Activated CD4-positive, alpha-beta memory T cell treated with anti-CD3 and anti-CD28 coated beads for 36 hours (primary cell): ENCODE results near the gene NAV1. TPM values are rescaled to one million over a fixed set of nuclear protein-coding genes. Genes with fewer than 3 reads are reported as not detected.
A peak's percentile ranks its signal among the peaks of the same experiment; 100 is the strongest.

Source experiments
- CTCF ChIA-PET: fragments of 350-600 bp; sonication (Branson Sonifier 250); formaldehyde crosslinking; loops from one replicate; lab custom pipeline; 2021; ENCODE audit warnings: antibody characterized with exemption, inconsistent platforms; lab: Charles Lee
- POLR2A ChIA-PET: fragments of 350-600 bp; sonication (Branson Sonifier 250); formaldehyde crosslinking; loops from one replicate; lab custom pipeline; 2021; ENCODE audit warnings: antibody characterized with exemption; lab: Charles Lee
- DNase-seq: peaks from one replicate; pipeline ENCODE4 v3.0.0-alpha.2; 2020
- H3K27ac Mint-ChIP-seq: one replicate; pipeline ENCODE4 v1.8.0; 2021; ENCODE audit warnings: mixed read lengths
- H3K27me3 Mint-ChIP-seq: one replicate; pipeline ENCODE4 v1.8.0; 2021; ENCODE audit warnings: mixed read lengths
- H3K36me3 Mint-ChIP-seq: one replicate; pipeline ENCODE4 v1.8.0; 2021; ENCODE audit warnings: mixed read lengths
- H3K4me1 Mint-ChIP-seq: one replicate; pipeline ENCODE4 v1.8.0; 2021; ENCODE audit warnings: low read depth, mixed read lengths
- H3K4me3 Mint-ChIP-seq: one replicate; pipeline ENCODE4 v1.8.0; 2021; ENCODE audit warnings: mild to moderate bottlenecking, mixed read lengths
- H3K9me3 Mint-ChIP-seq: one replicate; pipeline ENCODE4 v1.8.0; 2021; ENCODE audit warnings: mixed read lengths
- intact Hi-C: fragments of 100-400 bp; cut with micrococcal nuclease; formaldehyde crosslinking; loops from one replicate; pipeline ENCODE4 v1.15.1; 2023
- total RNA-seq, 2 experiments: library from RNA; stranded (reverse); gene quantifications; one replicate each; pipeline ENCODE4 v1.2.3, GENCODE V29; 2021

NAV1 gene
- total RNA-seq, 2 experiments from 2014 or later, result 2.2 to 2.6 TPM

- CTCF ChIA-PET, result interaction anchor here (4.6 kb wide), 1 partner anchor 16 kb away, joined by 23 read pairs; no protein-coding TSS in a partner anchor
- intact Hi-C loops, result no loop called here
- Mint-ChIP-seq H3K27me3 (no peaks in the 10 kb centered on the region), H3K36me3 (peaks cover 29% of the 10 kb centered on the region), H3K9me3 (no peaks in the 10 kb centered on the region), H3K4me3 (no peak overlapping the region), H3K27ac (no peak overlapping the region), H3K4me1 (no peaks in the 10 kb centered on the region)
- POLR2A ChIA-PET, result no interaction called here
- no peak for DNase-seq
Observed at GRCh38 chr1:201528631-201529252, 10.2 kb upstream of the NAV1 start.

- CTCF ChIA-PET, result interaction anchor here (0.6 to 4.6 kb wide), 8 partner anchors 15 to 574 kb away, joined by 3 to 23 read pairs (median 6); no protein-coding TSS in a partner anchor
- intact Hi-C loops, result no loop called here
- Mint-ChIP-seq H3K4me1 (peaks cover 4% of the 10 kb centered on the region), H3K4me3 (no peak overlapping the region), H3K9me3 (no peaks in the 10 kb centered on the region), H3K36me3 (peaks cover 18% of the 10 kb centered on the region), H3K27ac (no peak overlapping the region), H3K27me3 (peaks cover 3% of the 10 kb centered on the region)
- peak; percentile 65 for DNase-seq
- POLR2A ChIA-PET, result interaction anchor here (0.5 to 0.8 kb wide), 2 partner anchors 10 to 207 kb away, joined by 3 read pairs; no protein-coding TSS in a partner anchor
Observed at GRCh38 chr1:201530741-201531531, 8.0 kb upstream of the NAV1 start.

- H3K27ac Mint-ChIP-seq, result no peak overlapping the region
- H3K4me1 Mint-ChIP-seq, result peaks cover 4% of the 10 kb centered on the region
- peaks cover 9% of the 10 kb centered on the region for H3K27me3 Mint-ChIP-seq
- no peak overlapping the region for H3K4me3 Mint-ChIP-seq
- no peaks in the 10 kb centered on the region for H3K9me3 Mint-ChIP-seq
- DNase-seq, result no peak
- ChIA-PET CTCF (interaction anchor here (1.0 to 4.6 kb wide), 6 partner anchors 16 to 261 kb away, joined by 3 to 23 read pairs (median 8); no protein-coding TSS in a partner anchor), POLR2A (no interaction called here)
- intact Hi-C loops, result no loop called here
- H3K36me3 Mint-ChIP-seq, result peaks cover 18% of the 10 kb centered on the region
Observed at GRCh38 chr1:201531551-201532425, 7.1 kb upstream of the NAV1 start.

DNA sequence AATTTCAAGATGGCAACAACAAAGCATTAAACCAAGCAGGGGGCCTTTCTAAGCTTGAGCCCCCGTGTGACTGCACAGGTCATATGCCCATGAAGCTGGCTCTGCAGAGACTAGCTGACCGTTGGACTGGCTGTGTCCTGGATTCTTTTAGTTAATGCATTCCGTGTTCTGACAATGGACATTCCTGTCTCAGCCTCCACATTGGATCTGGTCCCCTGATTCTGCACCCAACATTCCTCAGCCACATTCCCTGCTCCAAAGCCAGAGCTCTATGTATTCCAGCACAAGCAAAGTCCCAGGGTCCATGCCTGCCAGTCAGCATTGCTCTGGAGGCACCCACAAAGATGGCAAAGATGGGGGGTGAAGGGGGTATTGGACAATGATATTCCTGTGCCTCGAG, 5.1 kb upstream of the NAV1 start:
- CTCF ChIA-PET, result interaction anchor here (0.6 to 3.6 kb wide), 7 partner anchors 17 to 209 kb away, joined by 3 to 19 read pairs (median 4); no protein-coding TSS in a partner anchor
- H3K27me3 Mint-ChIP-seq, result peaks cover 28% of the 10 kb centered on the region

GRCh38 chr1:201535046-201535918, 3.6 kb upstream of the NAV1 start:
- no peak for DNase-seq
- no peaks in the 10 kb centered on the region for H3K9me3 Mint-ChIP-seq
- no peak overlapping the region for H3K27ac Mint-ChIP-seq
- peaks cover 16% of the 10 kb centered on the region for H3K4me1 Mint-ChIP-seq
- no peak overlapping the region for H3K4me3 Mint-ChIP-seq
- intact Hi-C loops, result no loop called here
- peaks cover 10% of the 10 kb centered on the region for H3K36me3 Mint-ChIP-seq
- ChIA-PET POLR2A (no interaction called here), CTCF (interaction anchor here (1.0 to 3.6 kb wide), 4 partner anchors 22 to 87 kb away, joined by 3 to 19 read pairs (median 10); no protein-coding TSS in a partner anchor)
- H3K27me3 Mint-ChIP-seq, result peaks cover 38% of the 10 kb centered on the region

More for the DNA sequence above, 5.1 kb upstream of the NAV1 start:
- Mint-ChIP-seq H3K4me1 (peaks cover 10% of the 10 kb centered on the region), H3K4me3 (no peak overlapping the region), H3K27ac (no peak overlapping the region), H3K9me3 (no peaks in the 10 kb centered on the region), H3K36me3 (peaks cover 16% of the 10 kb centered on the region)
- intact Hi-C loops, result no loop called here
- no peak for DNase-seq
- POLR2A ChIA-PET, result interaction anchor here (0.7 kb wide), 1 partner anchor 8 kb away, joined by 6 read pairs; no protein-coding TSS in a partner anchor

DNA sequence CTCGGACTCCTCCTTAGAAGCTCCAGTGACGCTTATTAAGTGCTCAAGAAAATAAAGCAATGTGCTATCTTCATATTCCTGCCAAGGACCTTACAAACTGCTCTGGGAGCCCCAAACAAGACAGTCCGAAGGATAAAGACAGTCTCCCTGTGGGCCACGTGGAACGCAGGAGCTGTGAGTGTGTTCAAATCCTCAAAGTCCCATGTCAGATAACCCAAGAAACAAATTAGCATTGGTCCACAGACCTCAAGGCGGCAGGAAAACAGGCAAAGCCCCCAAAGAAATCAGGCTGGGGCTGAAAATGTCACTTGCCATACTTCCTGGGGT, 3.0 kb upstream of the NAV1 start:
- peaks cover 10% of the 10 kb centered on the region for H3K36me3 Mint-ChIP-seq
- peaks cover 42% of the 10 kb centered on the region for H3K27me3 Mint-ChIP-seq
- H3K27ac Mint-ChIP-seq, result no peak overlapping the region
- H3K4me1 Mint-ChIP-seq, result peaks cover 16% of the 10 kb centered on the region
- POLR2A ChIA-PET, result no interaction called here
- intact Hi-C loops, result no loop called here
- no peak for DNase-seq
- H3K4me3 Mint-ChIP-seq, result no peak overlapping the region
- CTCF ChIA-PET, result interaction anchor here (1.0 to 3.6 kb wide), 3 partner anchors 23 to 55 kb away, joined by 3 to 19 read pairs (median 18); no protein-coding TSS in a partner anchor
- H3K9me3 Mint-ChIP-seq, result no peaks in the 10 kb centered on the region

DNA sequence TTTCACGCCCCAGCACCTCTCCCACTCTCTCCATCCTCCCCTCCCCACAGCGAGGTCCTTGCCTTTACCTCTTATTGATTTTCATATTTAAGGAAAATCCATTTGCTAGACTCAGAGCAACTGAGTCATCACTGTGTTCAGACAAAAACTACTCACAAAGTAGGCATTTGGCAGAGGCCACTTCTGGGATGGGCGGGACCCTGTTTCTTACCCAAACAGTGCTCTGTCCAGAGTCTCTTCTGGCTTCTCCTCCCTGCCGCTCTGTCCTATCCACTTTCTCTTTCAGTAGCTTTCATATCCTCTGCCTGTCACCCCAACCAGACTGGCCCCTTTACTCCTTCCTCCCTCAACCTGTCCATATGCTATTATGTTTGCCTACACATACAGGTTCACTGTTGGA, 2.4 kb upstream of the NAV1 start:
- Mint-ChIP-seq H3K4me1 (peaks cover 16% of the 10 kb centered on the region), H3K27ac (no peak overlapping the region), H3K36me3 (peaks cover 7% of the 10 kb centered on the region), H3K9me3 (no peaks in the 10 kb centered on the region), H3K4me3 (no peak overlapping the region), H3K27me3 (peaks cover 47% of the 10 kb centered on the region)
- no peak for DNase-seq
- CTCF ChIA-PET, result interaction anchor here (1.4 to 3.6 kb wide), 3 partner anchors 23 to 24 kb away, joined by 7 to 19 read pairs (median 18); no protein-coding TSS in a partner anchor
- POLR2A ChIA-PET, result no interaction called here
- intact Hi-C loops, result no loop called here

DNA sequence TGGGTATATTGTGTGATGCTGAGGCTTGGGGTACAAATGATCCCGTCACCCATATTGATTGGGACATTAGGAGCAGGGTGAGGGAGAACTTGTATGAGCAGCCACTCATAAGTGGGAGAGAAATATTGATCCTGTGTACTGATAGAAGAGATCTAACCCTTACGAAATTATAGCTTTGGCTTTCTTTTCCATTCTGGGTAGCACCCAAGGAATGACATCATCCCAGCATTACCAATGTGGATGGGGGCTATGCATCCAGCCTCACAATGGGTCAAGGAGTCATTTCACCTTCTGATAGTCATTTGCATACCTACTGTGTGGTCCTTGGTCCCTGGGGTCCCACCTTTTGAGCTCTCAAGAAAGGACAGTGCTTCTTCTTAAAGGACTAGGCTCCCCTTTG, 1.9 kb upstream of the NAV1 start:
- Mint-ChIP-seq H3K27ac (no peak overlapping the region), H3K9me3 (no peaks in the 10 kb centered on the region), H3K27me3 (peaks cover 50% of the 10 kb centered on the region), H3K4me1 (peaks cover 16% of the 10 kb centered on the region), H3K4me3 (no peak overlapping the region), H3K36me3 (peaks cover 5% of the 10 kb centered on the region)
- intact Hi-C loops, result no loop called here
- ChIA-PET POLR2A (no interaction called here), CTCF (interaction anchor here (1.4 kb wide), 1 partner anchor 25 kb away, joined by 7 read pairs; no protein-coding TSS in a partner anchor)
- no peak for DNase-seq

DNA sequence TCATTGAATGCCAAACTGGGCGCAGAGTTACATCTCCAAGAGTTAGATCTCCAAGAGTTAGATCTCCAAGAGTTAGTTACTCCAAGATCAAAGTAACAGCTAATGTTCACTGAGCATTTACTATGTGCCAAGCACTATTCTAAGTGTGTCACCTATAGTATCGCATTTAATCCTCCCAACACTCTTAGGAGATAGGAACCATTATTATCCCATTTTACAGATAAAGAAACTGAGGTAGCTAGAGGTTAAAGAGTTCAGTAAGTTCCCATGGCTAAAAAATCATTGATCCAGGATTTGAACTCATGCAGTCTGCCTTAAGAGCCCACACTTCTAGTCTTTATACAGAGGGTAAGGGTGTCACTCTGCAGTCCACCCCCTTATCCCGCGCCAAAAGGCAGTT, 1.5 kb upstream of the NAV1 start:
- intact Hi-C loops, result no loop called here
- POLR2A ChIA-PET, result no interaction called here
- no peak overlapping the region for H3K27ac Mint-ChIP-seq
- H3K9me3 Mint-ChIP-seq, result no peaks in the 10 kb centered on the region
- H3K27me3 Mint-ChIP-seq, result peaks cover 50% of the 10 kb centered on the region
- peaks cover 16% of the 10 kb centered on the region for H3K4me1 Mint-ChIP-seq
- CTCF ChIA-PET, result interaction anchor here (1.4 kb wide), 1 partner anchor 25 kb away, joined by 7 read pairs; no protein-coding TSS in a partner anchor
- H3K4me3 Mint-ChIP-seq, result no peak overlapping the region
- peaks cover 2% of the 10 kb centered on the region for H3K36me3 Mint-ChIP-seq
- no peak for DNase-seq

DNA sequence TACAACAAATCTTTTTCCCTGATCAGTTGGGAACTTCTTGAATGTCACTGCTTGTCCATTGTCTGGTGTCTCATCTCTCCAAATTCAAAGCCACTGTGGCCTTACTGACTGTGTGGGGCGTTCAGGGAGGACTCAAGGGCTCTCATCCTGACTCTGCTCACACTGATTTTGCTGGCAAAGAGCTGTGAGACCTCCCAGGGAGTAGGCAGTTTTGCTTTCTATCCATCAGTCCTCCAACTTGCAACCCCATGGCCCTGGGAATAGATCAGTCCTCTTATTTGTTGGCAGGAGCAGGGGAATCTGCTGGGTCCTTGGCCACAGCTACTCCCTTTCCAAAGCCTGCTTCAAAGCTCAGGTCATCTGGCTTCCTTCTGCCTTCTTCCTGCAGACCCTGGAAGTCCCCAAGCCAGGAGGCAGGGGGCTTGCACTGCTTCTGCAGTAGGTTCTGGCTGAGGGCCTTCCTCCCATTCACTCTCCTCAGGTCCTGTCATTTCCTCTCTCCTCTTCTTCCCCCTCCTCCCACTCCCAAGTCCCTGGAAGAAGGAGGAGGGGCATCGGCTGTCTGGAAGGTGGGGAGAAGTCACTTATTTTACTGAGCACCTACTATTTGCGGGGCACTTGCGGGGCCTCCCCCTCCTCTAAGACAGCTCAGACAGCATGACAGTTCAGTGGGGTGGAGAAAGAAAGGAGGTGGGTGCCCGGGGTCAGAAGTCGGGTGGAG, 876 bp upstream of the NAV1 start:
- no peaks in the 10 kb centered on the region for H3K9me3 Mint-ChIP-seq
- peaks cover 50% of the 10 kb centered on the region for H3K27me3 Mint-ChIP-seq
- H3K4me3 Mint-ChIP-seq, result peak overlapping the region; percentile 63
- H3K4me1 Mint-ChIP-seq, result peaks cover 16% of the 10 kb centered on the region
- H3K36me3 Mint-ChIP-seq, result peaks cover 4% of the 10 kb centered on the region
- intact Hi-C loops, result no loop called here
- no peak for DNase-seq
- H3K27ac Mint-ChIP-seq, result no peak overlapping the region
- ChIA-PET POLR2A (no interaction called here), CTCF (interaction anchor here (1.4 kb wide), 1 partner anchor 26 kb away, joined by 7 read pairs; no protein-coding TSS in a partner anchor)
